SKM-1 treated with dmso at 0.1 percent for 144 hours (cell line): ENCODE data around the gene LGALSL.

Experiments used
- DNase-seq: peaks from one replicate; lab custom pipeline; 2025; ENCODE audit not compliant: unreplicated experiment; lab: John Stamatoyannopoulos, UW

LGALSL gene

DNA sequence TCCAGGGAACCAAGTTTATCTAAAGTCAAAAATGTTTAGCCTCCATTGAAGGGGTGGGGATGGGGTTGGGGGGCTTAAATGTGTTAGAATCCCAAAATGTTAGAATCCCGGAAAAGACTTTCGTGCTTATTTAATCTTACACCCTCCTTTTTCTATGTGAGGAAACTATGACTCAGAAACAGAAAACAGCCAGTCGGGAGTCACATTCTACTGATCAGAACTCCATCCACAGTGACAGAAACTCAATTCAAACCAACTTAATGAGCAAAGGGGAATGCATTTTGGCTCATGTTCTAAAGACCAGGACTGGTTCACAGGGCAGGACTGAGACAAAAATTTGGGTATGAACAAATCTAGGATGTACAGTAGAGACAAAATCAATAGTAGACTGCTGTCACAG is 38.3 kb downstream of the LGALSL start:
- no peak for DNase-seq

DNA sequence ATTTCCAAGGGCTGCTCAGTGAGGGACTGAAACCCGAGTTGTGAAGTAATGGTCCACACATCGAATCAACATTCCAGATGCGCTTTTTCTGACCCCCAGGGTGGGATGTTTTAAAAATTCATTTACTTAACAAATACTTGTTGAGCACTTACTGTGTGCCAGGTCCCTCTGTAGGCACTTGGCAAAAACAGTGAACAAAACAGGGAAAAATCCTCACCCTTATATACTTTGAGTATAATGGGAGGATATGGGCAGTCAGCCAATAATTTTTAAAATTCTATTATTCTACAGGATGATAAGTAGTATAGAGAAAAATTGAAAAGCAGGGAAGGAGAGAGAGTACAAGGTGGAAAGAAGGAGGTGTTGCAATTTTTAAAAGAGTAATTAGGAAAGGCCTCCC is 38.9 kb downstream of the LGALSL start:
- no peak for DNase-seq

DNA sequence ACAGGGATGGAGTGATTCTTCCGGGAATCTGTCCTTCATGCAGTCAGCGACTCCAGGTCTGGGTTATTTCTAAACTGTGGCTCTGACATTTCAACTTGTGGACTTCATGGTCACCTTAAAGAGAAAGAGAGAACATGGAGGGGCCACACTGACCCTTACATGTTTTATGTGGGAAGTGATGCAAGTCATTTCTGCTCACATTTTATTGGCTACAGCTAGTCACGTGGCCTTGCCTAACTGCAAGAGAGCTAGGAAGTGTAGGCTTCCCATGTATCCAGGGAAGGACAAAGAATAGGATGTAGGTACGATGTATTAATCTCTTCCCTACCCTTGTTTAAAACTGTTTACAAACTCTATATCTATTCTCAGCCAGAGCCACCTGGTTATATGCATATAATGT is 39.8 kb downstream of the LGALSL start:
- no peak for DNase-seq

DNA sequence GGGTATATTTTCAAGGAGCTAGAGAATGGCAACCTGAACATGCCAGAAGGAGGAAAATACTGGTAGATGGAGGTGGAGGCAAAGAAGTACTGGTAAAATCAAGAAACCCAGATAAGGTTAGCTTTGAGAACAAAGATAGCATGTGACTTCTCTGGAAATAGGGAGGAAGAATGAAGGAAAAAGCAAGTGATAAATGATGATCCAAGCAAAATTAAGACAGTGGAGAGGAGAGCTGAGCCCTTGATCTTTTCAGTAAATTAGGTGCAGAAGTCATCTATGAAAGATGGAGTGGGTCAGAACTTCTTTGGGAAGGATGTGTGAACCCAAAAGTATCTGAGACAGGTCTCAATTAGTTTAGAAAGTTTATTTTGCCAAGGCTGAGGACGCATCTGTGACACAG is 44.5 kb downstream of the LGALSL start:
- DNase-seq: no peak

DNA sequence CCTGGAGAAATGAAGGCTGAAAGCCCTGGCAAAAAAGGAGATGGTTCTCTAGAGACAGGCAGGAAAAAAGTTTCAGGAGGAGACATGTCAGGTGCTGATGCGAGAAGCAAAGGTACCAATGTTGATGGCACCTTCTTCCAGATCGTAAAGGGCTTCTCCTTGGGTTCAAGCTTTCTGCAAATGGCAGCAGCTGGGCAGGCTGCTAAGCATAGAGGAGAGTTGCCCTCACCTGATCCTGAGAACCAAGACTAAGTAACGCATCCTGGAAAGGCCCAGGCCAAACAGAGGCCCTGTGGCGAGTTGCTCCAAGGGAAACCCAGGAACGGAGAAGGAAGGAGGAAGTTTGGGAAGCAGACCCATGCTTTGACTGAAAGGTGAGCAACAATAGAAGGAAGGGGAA is 46.6 kb downstream of the LGALSL start:
- no peak for DNase-seq

DNA sequence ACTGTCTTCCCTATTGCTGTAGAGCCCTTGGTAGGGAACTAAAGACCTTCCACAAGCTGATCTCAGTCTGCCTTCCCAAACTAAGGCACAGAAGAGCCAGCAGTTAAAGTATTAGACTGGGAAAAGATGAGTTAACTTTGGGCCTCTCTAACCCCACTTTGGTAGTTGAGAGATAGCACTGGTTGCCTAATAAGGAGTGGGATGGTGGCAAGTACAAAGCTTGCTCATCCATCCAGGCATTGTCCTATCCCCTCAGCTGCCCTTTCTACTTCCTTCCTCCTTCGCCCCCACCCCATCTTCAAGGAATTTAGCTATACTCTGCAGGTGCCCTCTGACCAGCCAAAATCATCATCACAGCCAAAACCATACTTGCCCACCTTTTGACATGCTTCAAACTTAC is 48.0 kb downstream of the LGALSL start:
- no peak for DNase-seq

DNA sequence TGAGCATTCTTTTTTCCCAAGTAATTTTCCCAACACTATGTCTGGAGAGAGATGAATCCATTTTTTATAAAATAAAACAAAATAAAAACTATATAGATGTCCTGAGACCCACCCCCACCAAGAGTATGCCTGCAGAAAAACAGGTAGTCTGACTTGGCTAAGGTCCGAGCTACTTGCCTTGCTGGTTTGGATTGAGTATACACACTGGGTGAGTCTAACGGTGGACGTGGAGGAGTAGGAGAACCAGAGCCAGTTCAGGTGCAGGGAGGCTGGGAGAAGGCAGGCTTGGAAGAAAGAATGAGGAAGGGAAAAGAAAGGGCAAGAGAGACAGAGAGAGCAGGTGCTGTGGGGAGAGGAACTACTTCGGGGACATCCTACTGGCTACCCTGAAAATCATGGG is 48.9 kb downstream of the LGALSL start:
- DNase-seq: no peak

DNA sequence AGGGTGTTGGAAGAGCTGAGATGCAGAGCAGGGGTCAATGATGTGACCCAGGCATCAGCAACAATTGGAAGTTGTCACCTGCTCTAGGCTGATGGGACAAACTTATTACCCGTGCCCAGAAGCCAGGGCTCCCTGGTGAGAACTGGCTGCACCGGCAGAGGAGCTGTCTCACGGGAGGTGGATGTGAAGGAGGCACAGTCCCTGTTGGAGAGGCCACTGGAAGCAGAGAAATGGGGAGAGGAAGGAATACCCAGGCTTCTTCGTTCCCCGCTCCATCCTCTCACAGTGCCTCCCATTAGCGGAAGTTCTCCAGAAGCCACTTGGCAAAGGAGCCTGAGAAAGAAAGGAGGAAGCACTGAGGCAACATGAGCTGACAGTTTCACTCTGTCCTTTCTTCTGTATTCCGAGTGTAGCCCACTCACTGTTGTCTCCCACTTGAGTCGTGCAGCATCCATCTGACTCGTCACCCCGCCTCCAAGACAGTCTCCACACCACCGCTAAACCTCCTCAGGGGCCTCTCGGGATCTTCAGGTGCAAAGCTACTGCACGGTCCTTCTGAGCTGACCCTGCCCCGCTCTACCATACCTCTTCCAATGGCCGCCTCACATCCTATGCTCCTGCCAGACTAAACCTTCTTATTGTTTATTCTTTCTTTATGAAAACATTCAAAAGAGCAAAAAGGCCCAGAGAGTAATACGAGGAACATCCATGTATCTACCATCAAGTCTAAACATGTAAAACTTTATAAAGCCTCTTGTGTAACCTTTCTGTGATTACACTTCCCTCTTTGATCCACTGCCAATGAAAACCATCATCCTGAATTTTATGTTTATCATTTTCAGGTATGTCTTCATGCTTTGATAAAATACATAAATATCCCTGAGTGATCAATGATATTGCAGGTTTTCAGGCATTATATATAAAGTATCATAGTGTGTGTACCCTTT is 51.1 kb downstream of the LGALSL start:
- DNase-seq: peak; percentile 29

DNA sequence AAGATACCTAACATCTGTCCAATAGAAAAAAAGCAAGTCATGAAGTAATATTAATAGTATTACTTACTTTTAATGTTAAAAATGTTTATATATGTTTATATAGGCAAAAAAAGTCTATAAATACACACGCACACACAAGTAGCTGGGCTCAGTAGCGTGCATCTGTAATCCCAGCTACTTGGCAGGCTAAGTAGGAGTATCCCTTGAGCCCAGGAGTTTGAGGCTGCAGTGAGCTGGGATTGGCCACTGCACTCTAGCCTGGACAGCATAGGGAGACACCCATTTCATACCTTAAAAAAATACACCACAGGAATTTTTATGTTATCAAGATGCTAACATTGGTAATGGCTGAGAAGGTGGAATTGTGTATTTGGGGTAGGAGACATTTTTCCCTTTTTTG is 52.7 kb downstream of the LGALSL start:
- no peak for DNase-seq
